Body of pancreas (tissue), 4 donors: ENCODE measurements around the gene AGBL4.

ENCODE experiments used
- CTCF ChIP-seq, 7 experiments: fragments of 450-650 bp in 4 of 7; fragments of 200-600 bp in 3 of 7; sonication (generic) in 3 of 7; IDR thresholded peaks; one replicate each; pipeline ENCODE4 v1.5.1; 2016 to 2019; ENCODE audit warnings: antibody characterized with exemption in 7 of 7
- POLR2A ChIP-seq, 3 donors: fragments of 450-650 bp; IDR thresholded peaks; one replicate each; pipeline ENCODE4 v1.6.1; 2016; ENCODE audit warnings: antibody characterized with exemption in 3 of 3, mild to moderate bottlenecking in 2 of 3

- no peak for TF ChIP-seq CTCF (IDR thresholded peaks at IDR 0.05)
- no peak for TF ChIP-seq POLR2A (IDR thresholded peaks at IDR 0.05)
These were observed 1172.1 kb downstream of the AGBL4 start for GRCh38 chr1:48851638-48852037.
